Neutrophil (primary cell): ENCODE results near the gene HEPACAM2.
A peak's percentile ranks its signal among the peaks of the same experiment; 100 is the strongest.

Experiments
- H3K27ac ChIP-seq: fragments of 200-600 bp; sonication (generic); 2 replicates; pipeline ENCODE4 v1.5.1; 2016; ENCODE audit warnings: mild to moderate bottlenecking, moderate library complexity
- H3K27me3 ChIP-seq: fragments of 200-600 bp; sonication (generic); 2 replicates; pipeline ENCODE4 v1.6.0; 2016; ENCODE audit warnings: mild to moderate bottlenecking
- H3K36me3 ChIP-seq: fragments of 200-600 bp; sonication (generic); 2 replicates; pipeline ENCODE4 v1.5.1; 2017
- H3K4me1 ChIP-seq, 2 experiments: fragments of 200-600 bp in 1 of 2; sonication (generic) in 1 of 2; 1 replicate in 1 of 2; 2 replicates in 1 of 2; pipeline versions ENCODE4 v1.5.1 to v1.6.1; 2013 to 2016; ENCODE audit warnings: low read depth in 1 of 2, low read length in 1 of 2, mild to moderate bottlenecking in 1 of 2, moderate library complexity in 1 of 2; ENCODE audit not compliant: control insufficient read depth in 1 of 2, insufficient read depth in 1 of 2
- H3K4me3 ChIP-seq, 2 experiments: fragments of 200-600 bp in 1 of 2; sonication (generic) in 1 of 2; 1 replicate in 1 of 2; 2 replicates in 1 of 2; pipeline ENCODE4 v1.5.1; 2013 to 2016; ENCODE audit warnings: low read depth in 1 of 2, low read length in 1 of 2, mild to moderate bottlenecking in 1 of 2, moderate library complexity in 1 of 2
- H3K9me3 ChIP-seq: fragments of 200-600 bp; sonication (generic); 2 replicates; pipeline ENCODE4 v1.5.1; 2016
- CTCF ChIP-seq: fragments of 200-600 bp; sonication (generic); IDR thresholded peaks from 2 replicates; pipeline ENCODE4 v1.5.1; 2016; ENCODE audit warnings: antibody characterized with exemption

HEPACAM2 gene

GRCh38 chr7:93245525-93246432 is 19.5 kb upstream of the HEPACAM2 start:
- peak; percentile 59 for TF ChIP-seq CTCF
- no peaks in the 10 kb centered on the region for H3K36me3 ChIP-seq
- H3K9me3 ChIP-seq: no peaks in the 10 kb centered on the region
- no peaks in the 10 kb centered on the region for H3K4me1 ChIP-seq
- H3K27ac ChIP-seq: no peak overlapping the region
- H3K27me3 ChIP-seq: no peaks in the 10 kb centered on the region
- H3K4me3 ChIP-seq: no peak overlapping the region

GRCh38 chr7:93242106-93242505 is 15.8 kb upstream of the HEPACAM2 start:
- Histone ChIP-seq H3K4me1 (no peaks in the 10 kb centered on the region), H3K4me3 (no peak overlapping the region), H3K27ac (no peak overlapping the region)

GRCh38 chr7:93239824-93240223 is 13.6 kb upstream of the HEPACAM2 start:
- H3K4me3 ChIP-seq: no peak overlapping the region
- no peaks in the 10 kb centered on the region for H3K27me3 ChIP-seq
- H3K36me3 ChIP-seq: no peaks in the 10 kb centered on the region
- H3K27ac ChIP-seq: no peak overlapping the region
- no peak for TF ChIP-seq CTCF
- H3K4me1 ChIP-seq: no peaks in the 10 kb centered on the region
- no peaks in the 10 kb centered on the region for H3K9me3 ChIP-seq

More at GRCh38 chr7:93242106-93242505, 15.8 kb upstream of the HEPACAM2 start:
- no peaks in the 10 kb centered on the region for H3K9me3 ChIP-seq
- no peaks in the 10 kb centered on the region for H3K27me3 ChIP-seq
- H3K36me3 ChIP-seq: no peaks in the 10 kb centered on the region
- no peak for TF ChIP-seq CTCF

- no peak for TF ChIP-seq CTCF
- H3K36me3 ChIP-seq: no peaks in the 10 kb centered on the region
- H3K27me3 ChIP-seq: no peaks in the 10 kb centered on the region
- H3K27ac ChIP-seq: no peak overlapping the region
- H3K9me3 ChIP-seq: no peaks in the 10 kb centered on the region
- no peak overlapping the region for H3K4me3 ChIP-seq
- H3K4me1 ChIP-seq: no peaks in the 10 kb centered on the region
Measured at GRCh38 chr7:93238748-93239147, 12.5 kb upstream of the HEPACAM2 start.

- H3K27ac ChIP-seq: no peak overlapping the region
- H3K27me3 ChIP-seq: no peaks in the 10 kb centered on the region
- H3K36me3 ChIP-seq: no peaks in the 10 kb centered on the region
- no peak overlapping the region for H3K4me3 ChIP-seq
- no peak for TF ChIP-seq CTCF
- H3K9me3 ChIP-seq: no peaks in the 10 kb centered on the region
- H3K4me1 ChIP-seq: no peaks in the 10 kb centered on the region
Measured at GRCh38 chr7:93238131-93238530, 11.9 kb upstream of the HEPACAM2 start.
